Posterior cingulate gyrus (tissue), 11 donors: Measurements from ENCODE around the gene CCDC174.
"Not testable (repeated sequence)": the region's sequence is repeated elsewhere in the genome, so short reads cannot be mapped to it uniquely, and the experiment has no call there.

ENCODE experiments used
- DNase-seq, 10 donors: peaks; one replicate each; pipeline versions ENCODE4 v3.0.0 to v3.0.0-alpha.2; 2020 to 2021; ENCODE audit warnings: mixed read lengths in 3 of 10
- intact Hi-C: fragments of 100-400 bp; cut with DNase I; formaldehyde crosslinking; loops from one replicate; pipeline ENCODE4 v1.15.1; 2023

The CCDC174 gene

GRCh38 chr3:14651440-14652251 lies at the start of gene CCDC174:
Gene CCDC174, plus strand, starts transcription at chr3:14651762. Its CDS starts 75 bp downstream, at chr3:14651837.
- intact Hi-C loops = loop anchor here (5.0 kb wide), 1 partner anchor 446 kb away; the partner anchor contains the start of gene RBSN
- DNase-seq = peak; percentile 86 to 99 (median 93)

DNA sequence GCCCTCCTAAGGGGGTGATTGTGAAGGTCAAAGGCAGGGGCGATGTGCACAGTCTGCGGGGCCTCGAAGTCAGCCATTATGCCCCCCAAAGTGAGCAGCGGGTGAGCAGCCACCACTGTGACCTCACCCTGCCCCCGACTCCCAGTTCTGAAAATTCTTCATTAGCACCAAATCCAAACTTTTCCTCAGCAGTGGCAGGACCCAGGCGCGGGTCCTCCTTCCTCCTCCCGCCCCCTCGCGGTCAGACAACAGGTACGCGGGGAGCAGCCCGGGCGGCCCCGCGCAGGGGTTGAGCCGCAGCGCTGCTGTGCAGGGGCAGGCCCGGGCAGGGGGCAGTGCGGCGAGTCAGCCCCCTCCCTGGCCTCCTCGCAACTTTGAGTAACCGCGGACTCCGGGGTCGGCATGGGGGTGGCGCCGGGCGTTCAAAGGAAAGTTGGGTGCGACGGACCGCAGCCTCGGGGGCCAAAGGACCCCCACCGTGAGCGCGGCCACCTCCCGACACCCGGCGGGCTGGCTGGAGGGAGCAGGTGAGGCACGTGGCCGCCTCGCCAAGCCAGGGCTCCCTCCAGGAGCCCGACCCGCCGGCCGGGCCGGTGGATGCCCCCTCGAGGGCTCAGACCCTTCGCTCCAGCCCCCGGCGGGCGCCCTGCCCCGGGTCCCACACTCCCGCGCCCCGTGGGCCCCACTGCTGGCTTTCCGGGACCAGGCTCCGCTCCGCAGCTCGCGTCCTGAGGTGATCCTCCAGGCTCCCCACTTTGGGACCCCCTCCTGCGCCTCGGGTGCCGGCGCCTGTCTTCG lies 49.4 kb upstream of the CCDC174 start:
- intact Hi-C loops = no loop called here
- DNase-seq = no peak

GRCh38 chr3:14602804-14603644 lies 48.5 kb upstream of the CCDC174 start:
- intact Hi-C loops = no loop called here
- peak in 1 of 10 donors; percentile 88 for DNase-seq

DNA sequence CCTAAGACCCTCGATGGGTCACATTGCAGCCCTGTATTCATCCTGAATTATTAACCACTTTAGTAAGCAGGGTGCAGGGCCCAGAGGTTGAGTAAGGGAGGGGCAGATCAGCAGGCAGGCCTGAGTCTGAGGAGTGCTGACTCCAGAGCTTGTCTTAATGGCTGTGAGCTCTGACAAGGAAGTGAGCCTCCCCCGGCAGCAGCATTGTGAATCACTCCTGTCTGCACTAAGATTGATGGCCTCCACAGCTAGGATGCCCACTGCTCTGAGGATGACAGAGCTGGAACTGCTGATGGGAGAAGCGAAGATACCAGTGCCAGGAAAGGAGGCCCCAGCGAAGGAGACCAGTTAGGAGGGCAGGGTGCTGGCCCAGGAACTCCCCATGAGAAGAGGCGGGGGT lies 46.5 kb upstream of the CCDC174 start:
- intact Hi-C loops = no loop called here
- no peak for DNase-seq

- intact Hi-C loops = no loop called here
- no peak for DNase-seq
These were observed 45.8 kb upstream of the CCDC174 start for GRCh38 chr3:14605744-14606143.

DNA sequence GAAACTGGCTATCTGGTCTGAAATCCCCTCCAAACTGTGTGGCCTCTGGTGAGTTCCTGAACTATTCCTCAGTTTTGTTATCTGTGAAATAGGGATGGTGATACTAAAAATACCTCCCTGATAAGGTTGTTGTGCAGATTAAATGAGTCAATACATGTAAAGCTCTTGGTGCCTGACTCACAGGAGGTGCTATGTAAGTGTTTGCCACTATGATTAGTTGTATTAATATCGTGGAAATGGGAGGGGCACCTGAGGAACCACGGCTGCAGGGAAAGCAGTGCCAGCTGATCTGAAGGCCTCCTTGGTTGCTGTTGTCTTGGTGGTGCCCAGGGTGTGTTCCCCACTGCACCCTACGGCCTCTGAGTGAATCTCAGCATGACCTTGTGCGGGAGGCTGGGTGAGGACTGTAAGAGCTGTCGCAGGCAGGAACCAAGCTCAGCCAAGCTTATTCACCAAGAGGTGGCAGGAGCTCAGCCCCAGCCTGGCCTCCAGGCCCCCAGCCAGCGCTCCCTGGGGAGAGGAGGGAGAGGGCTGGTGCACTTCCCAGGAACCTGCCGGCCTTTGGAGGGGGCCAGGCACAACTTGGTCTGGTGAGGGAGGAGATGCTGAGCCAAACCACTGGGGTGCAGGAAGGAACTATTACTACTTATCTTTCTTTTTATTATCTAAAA lies 44.8 kb upstream of the CCDC174 start:
- intact Hi-C loops = no loop called here
- DNase-seq = no peak

DNA sequence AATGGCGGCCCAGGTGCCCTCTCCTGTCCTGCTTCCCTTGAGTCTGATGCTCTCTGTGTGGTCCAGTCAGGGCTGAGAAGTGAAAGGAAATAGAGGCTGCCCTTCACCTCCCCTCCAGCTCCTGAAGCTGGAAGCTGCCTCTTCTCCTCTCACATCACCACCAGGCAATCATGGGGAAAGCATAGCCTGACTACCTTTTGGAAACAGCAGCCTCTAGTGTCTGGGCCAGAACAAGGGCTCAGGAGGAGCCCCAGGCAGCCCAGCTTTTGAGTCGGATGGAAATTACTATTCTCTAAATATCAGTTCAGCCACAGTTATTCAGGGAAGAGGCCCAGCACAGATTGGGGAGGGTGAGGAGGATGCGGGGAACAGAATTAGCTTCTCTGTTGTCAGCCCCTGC lies 43.3 kb upstream of the CCDC174 start:
- DNase-seq = no peak

GRCh38 chr3:14609058-14609457 lies 42.5 kb upstream of the CCDC174 start:
- DNase-seq, intact Hi-C loops: not testable (repeated sequence)

More for the DNA sequence above, 43.3 kb upstream of the CCDC174 start:
- intact Hi-C loops = no loop called here

DNA sequence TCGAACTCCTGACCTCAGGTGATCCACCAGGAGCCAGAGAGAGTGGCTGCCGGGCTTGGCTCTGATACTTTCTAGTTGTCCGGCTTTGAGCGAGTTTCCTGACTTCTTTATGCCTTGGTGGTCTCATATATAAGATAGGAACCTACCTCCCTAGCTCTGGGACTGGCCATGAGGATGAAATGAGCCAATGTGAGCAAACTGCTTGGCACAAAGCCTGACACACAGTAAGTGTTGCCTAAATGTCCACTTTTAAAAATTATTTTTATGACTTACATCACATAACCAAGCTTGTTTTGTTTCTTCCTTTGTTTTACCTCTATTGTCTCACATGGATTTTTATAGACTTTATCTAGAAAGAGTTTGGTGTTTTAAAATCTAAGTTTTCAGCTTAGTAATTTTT lies 42.1 kb upstream of the CCDC174 start:
- intact Hi-C loops = no loop called here
- no peak for DNase-seq

- intact Hi-C loops = no loop called here
- no peak for DNase-seq
These were observed 41.6 kb upstream of the CCDC174 start for GRCh38 chr3:14609941-14610340.

GRCh38 chr3:14614189-14614588 lies 37.4 kb upstream of the CCDC174 start:
- intact Hi-C loops = no loop called here

GRCh38 chr3:14614862-14615261 lies 36.7 kb upstream of the CCDC174 start:
- no peak for DNase-seq
- intact Hi-C loops = no loop called here

More at GRCh38 chr3:14614189-14614588, 37.4 kb upstream of the CCDC174 start:
- no peak for DNase-seq

GRCh38 chr3:14616606-14617507 lies 34.7 kb upstream of the CCDC174 start:
- no peak for DNase-seq

DNA sequence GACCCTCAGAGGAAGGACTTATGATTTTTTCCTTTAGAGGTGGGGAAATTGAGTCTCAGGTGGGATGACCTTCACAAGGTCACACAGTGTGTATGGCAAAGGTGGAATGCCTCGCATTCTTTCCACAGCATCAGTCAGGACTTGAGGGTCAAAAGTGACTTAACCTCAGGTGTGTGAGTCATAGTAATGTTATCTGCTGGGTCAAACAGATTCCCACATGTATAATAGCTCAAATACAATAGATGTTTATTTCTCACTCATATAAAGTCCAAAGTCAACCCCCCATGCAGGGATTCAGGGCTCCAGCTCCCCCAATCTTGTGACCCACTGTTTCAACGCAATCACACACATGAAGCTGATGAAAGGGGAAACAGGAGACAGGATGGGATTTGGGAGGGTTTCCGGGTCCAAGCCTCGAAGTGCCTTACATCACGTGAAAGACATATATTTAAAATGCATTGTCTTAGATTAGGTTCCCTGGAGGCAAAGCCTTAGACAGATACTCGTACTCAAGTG lies 34.0 kb upstream of the CCDC174 start:
- intact Hi-C loops = no loop called here
- DNase-seq = no peak

More at GRCh38 chr3:14616606-14617507, 34.7 kb upstream of the CCDC174 start:
- intact Hi-C loops = no loop called here

DNA sequence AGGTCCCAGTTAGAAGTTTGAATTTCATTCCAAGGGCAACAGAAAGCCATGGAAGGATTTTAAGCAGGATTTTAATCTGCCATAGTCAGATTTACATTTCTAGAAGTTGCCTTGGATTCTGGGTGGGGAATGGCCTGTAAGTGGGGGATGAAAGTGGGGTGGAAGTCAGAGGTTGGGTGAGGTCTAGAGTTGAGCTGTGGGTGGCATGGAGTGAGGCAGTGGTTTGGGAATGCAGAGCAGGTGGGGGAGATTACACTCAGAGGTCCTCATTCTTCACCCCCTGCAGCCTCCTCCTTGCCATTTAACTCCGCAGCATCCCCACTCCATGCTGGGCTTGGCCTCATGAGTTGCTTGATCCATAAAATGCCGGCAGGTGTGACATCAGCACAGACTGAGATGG lies 32.0 kb upstream of the CCDC174 start:
- DNase-seq = no peak
- intact Hi-C loops = no loop called here

- intact Hi-C loops = no loop called here
These were observed 31.1 kb upstream of the CCDC174 start for GRCh38 chr3:14620512-14620911.

GRCh38 chr3:14621093-14621492 lies 30.5 kb upstream of the CCDC174 start:
- no peak for DNase-seq
- intact Hi-C loops = no loop called here

More at GRCh38 chr3:14620512-14620911, 31.1 kb upstream of the CCDC174 start:
- no peak for DNase-seq

DNA sequence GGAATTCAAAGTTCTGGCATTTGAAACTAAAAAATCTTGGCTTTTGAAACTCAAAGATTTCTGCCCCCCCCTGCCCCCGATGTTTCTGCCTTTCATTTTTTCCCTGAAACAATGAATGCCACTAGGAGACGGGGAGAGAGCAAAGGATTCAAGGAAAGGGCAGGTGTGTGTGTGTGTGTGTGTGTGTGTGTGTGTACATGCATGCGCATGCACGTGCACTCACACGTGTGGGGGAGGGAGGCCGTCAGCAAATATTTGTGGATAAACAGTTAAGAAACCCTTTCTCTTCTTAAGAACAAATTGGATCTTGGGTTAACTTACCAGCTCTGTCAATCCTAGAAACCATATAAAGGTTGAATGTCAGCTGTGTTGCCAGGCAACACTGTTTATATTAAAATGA lies 29.2 kb upstream of the CCDC174 start:
- intact Hi-C loops = no loop called here

GRCh38 chr3:14623569-14624051 lies 28.0 kb upstream of the CCDC174 start:
- intact Hi-C loops = no loop called here
- DNase-seq = peak in 1 of 10 donors; percentile 11

More for the DNA sequence above, 29.2 kb upstream of the CCDC174 start:
- no peak for DNase-seq
